ENCODE results near the gene LY6G5B. TPM values are rescaled to one million over a fixed set of nuclear protein-coding genes. Genes with fewer than 3 reads are reported as not detected.

The LY6G5B gene
- total RNA-seq, 2 experiments from 2014 or later, result 12.3 to 28.7 TPM

Small RNA genes within 50 kb of the gene (microRNA-seq; reads per million reads assigned to microRNA genes)
- gene MIR4646 (ENCODE audit: borderline replicate concordance) (7.6 reads per million, percentile 5 among the genes with 10 or more reads in this experiment), gene MIR6832 (ENCODE audit: borderline replicate concordance) (not detected)

Small RNA genes within 50 kb of the gene (small RNA-seq; reads per million reads assigned to genes)
- gene LY6G6D (not detected), gene MIR4646 (not detected), gene MIR6832 (not detected), gene RF00019 (not detected), gene SNORA38 (12.4 reads per million, percentile 96 among the genes with 10 or more reads in this experiment)

Other genes with a start within 250 kb of the LY6G5B start
Only the 30 nearest of the 37 such genes appear.
- gene MCCD1, start 141.0 kb upstream of the LY6G5B start, total RNA-seq (2014; rRNA removed; shearing (Covaris generic)), result not detected in 2 replicates
- not detected in 2 replicates for gene MCCD1, start 141.0 kb upstream of the LY6G5B start, total RNA-seq (2022)
- gene DDX39B, start 128.0 kb upstream of the LY6G5B start, total RNA-seq (2014; rRNA removed; shearing (Covaris generic)), result 736 and 747 TPM in 2 replicates
- 478 and 481 TPM in 2 replicates for gene DDX39B, start 128.0 kb upstream of the LY6G5B start, total RNA-seq (2022)
- 3.8 and 4.2 TPM in 2 replicates for gene ATP6V1G2, start 123.4 kb upstream of the LY6G5B start, total RNA-seq (2014; rRNA removed; shearing (Covaris generic))
- 14.1 and 15.9 TPM in 2 replicates for gene ATP6V1G2, start 123.4 kb upstream of the LY6G5B start, total RNA-seq (2022)
- gene NFKBIL1, start 122.4 kb upstream of the LY6G5B start, total RNA-seq (2014; rRNA removed; shearing (Covaris generic)), result 17.1 and 21.8 TPM in 2 replicates
- 22.7 and 23.2 TPM in 2 replicates for gene NFKBIL1, start 122.4 kb upstream of the LY6G5B start, total RNA-seq (2022)
- gene LTA, start 97.7 kb upstream of the LY6G5B start, total RNA-seq (2014; rRNA removed; shearing (Covaris generic)), result 0.98 and 1.1 TPM in 2 replicates
- gene LTA, start 97.7 kb upstream of the LY6G5B start, total RNA-seq (2022), result 4.1 and 4.3 TPM in 2 replicates
- 1.7 and 3.5 TPM in 2 replicates for gene TNF, start 94.4 kb upstream of the LY6G5B start, total RNA-seq (2014; rRNA removed; shearing (Covaris generic))
- gene TNF, start 94.4 kb upstream of the LY6G5B start, total RNA-seq (2022), result 2.5 TPM in 2 replicates
- gene LTB, start 87.6 kb upstream of the LY6G5B start, total RNA-seq (2014; rRNA removed; shearing (Covaris generic)), result 36.5 and 46.8 TPM in 2 replicates
- 36.9 and 39.2 TPM in 2 replicates for gene LTB, start 87.6 kb upstream of the LY6G5B start, total RNA-seq (2022)
- gene LST1, start 83.7 kb upstream of the LY6G5B start, total RNA-seq (2014; rRNA removed; shearing (Covaris generic)), result 1.2 and 3.0 TPM in 2 replicates
- 4.2 and 4.9 TPM in 2 replicates for gene LST1, start 83.7 kb upstream of the LY6G5B start, total RNA-seq (2022)
- gene NCR3, start 77.0 kb upstream of the LY6G5B start, total RNA-seq (2014; rRNA removed; shearing (Covaris generic)), result 1.6 TPM in 1 of 2 replicates, not detected in the other
- gene NCR3, start 77.0 kb upstream of the LY6G5B start, total RNA-seq (2022), result 0.74 and 2.0 TPM in 2 replicates
- gene AIF1, start 54.7 kb upstream of the LY6G5B start, total RNA-seq (2014; rRNA removed; shearing (Covaris generic)), result 15.3 and 22.0 TPM in 2 replicates
- gene AIF1, start 54.7 kb upstream of the LY6G5B start, total RNA-seq (2022), result 16.3 and 17.2 TPM in 2 replicates
- 113 and 156 TPM in 2 replicates for gene PRRC2A, start 49.3 kb upstream of the LY6G5B start, total RNA-seq (2014; rRNA removed; shearing (Covaris generic))
- 355 and 379 TPM in 2 replicates for gene PRRC2A, start 49.3 kb upstream of the LY6G5B start, total RNA-seq (2022)
- 191 and 233 TPM in 2 replicates for gene BAG6, start 17.3 kb upstream of the LY6G5B start, total RNA-seq (2014; rRNA removed; shearing (Covaris generic))
- 320 and 323 TPM in 2 replicates for gene BAG6, start 17.3 kb upstream of the LY6G5B start, total RNA-seq (2022)
- gene APOM, start 14.1 kb upstream of the LY6G5B start, total RNA-seq (2014; rRNA removed; shearing (Covaris generic)), result 0.13 and 1.5 TPM in 2 replicates
- 2.1 and 3.6 TPM in 2 replicates for gene APOM, start 14.1 kb upstream of the LY6G5B start, total RNA-seq (2022)
- gene C6orf47, start 9.2 kb upstream of the LY6G5B start, total RNA-seq (2014; rRNA removed; shearing (Covaris generic)), result 17.5 and 18.5 TPM in 2 replicates
- 16.7 and 17.4 TPM in 2 replicates for gene C6orf47, start 9.2 kb upstream of the LY6G5B start, total RNA-seq (2022)
- gene GPANK1, start 5.0 kb upstream of the LY6G5B start, total RNA-seq (2014; rRNA removed; shearing (Covaris generic)), result 34.3 and 50.9 TPM in 2 replicates
- gene GPANK1, start 5.0 kb upstream of the LY6G5B start, total RNA-seq (2022), result 38.8 and 40.7 TPM in 2 replicates
- gene CSNK2B, start 3.9 kb upstream of the LY6G5B start, total RNA-seq (2014; rRNA removed; shearing (Covaris generic)), result 207 and 230 TPM in 2 replicates
- 245 and 254 TPM in 2 replicates for gene CSNK2B, start 3.9 kb upstream of the LY6G5B start, total RNA-seq (2022)
- gene LY6G5C, start 11.1 kb downstream of the LY6G5B start, total RNA-seq (2014; rRNA removed; shearing (Covaris generic)), result 1.6 and 1.8 TPM in 2 replicates
- gene LY6G5C, start 11.1 kb downstream of the LY6G5B start, total RNA-seq (2022), result 2.5 and 3.5 TPM in 2 replicates
- 28.6 and 34.8 TPM in 2 replicates for gene ABHD16A, start 33.3 kb downstream of the LY6G5B start, total RNA-seq (2014; rRNA removed; shearing (Covaris generic))
- 32.7 and 35.2 TPM in 2 replicates for gene ABHD16A, start 33.3 kb downstream of the LY6G5B start, total RNA-seq (2022)
- not detected in 2 replicates for gene LY6G6F, start 36.9 kb downstream of the LY6G5B start, total RNA-seq (2014; rRNA removed; shearing (Covaris generic))
- gene LY6G6F, start 36.9 kb downstream of the LY6G5B start, total RNA-seq (2022), result not detected in 2 replicates
- not detected in 2 replicates for gene LY6G6D, start 45.4 kb downstream of the LY6G5B start, total RNA-seq (2014; rRNA removed; shearing (Covaris generic))
- not detected in 2 replicates for gene LY6G6D, start 45.4 kb downstream of the LY6G5B start, total RNA-seq (2022)
- not detected in 2 replicates for gene LY6G6C, start 51.8 kb downstream of the LY6G5B start, total RNA-seq (2014; rRNA removed; shearing (Covaris generic))
- not detected in 2 replicates for gene LY6G6C, start 51.8 kb downstream of the LY6G5B start, total RNA-seq (2022)
- gene MPIG6B, start 53.4 kb downstream of the LY6G5B start, total RNA-seq (2014; rRNA removed; shearing (Covaris generic)), result not detected in 2 replicates
- gene MPIG6B, start 53.4 kb downstream of the LY6G5B start, total RNA-seq (2022), result not detected in 2 replicates
- gene DDAH2, start 59.3 kb downstream of the LY6G5B start, total RNA-seq (2014; rRNA removed; shearing (Covaris generic)), result 14.0 and 20.6 TPM in 2 replicates
- 20.4 and 26.4 TPM in 2 replicates for gene DDAH2, start 59.3 kb downstream of the LY6G5B start, total RNA-seq (2022)
- 376 and 413 TPM in 2 replicates for gene CLIC1, start 66.6 kb downstream of the LY6G5B start, total RNA-seq (2014; rRNA removed; shearing (Covaris generic))
- gene CLIC1, start 66.6 kb downstream of the LY6G5B start, total RNA-seq (2022), result 314 and 318 TPM in 2 replicates
- gene MSH5, start 70.0 kb downstream of the LY6G5B start, total RNA-seq (2014; rRNA removed; shearing (Covaris generic)), result 104 and 108 TPM in 2 replicates
- 218 and 258 TPM in 2 replicates for gene MSH5, start 70.0 kb downstream of the LY6G5B start, total RNA-seq (2022)
- gene SAPCD1, start 92.7 kb downstream of the LY6G5B start, total RNA-seq (2014; rRNA removed; shearing (Covaris generic)), result 31.3 and 47.1 TPM in 2 replicates
- gene SAPCD1, start 92.7 kb downstream of the LY6G5B start, total RNA-seq (2022), result 53.5 and 66.8 TPM in 2 replicates
- gene VWA7, start 107.4 kb downstream of the LY6G5B start, total RNA-seq (2014; rRNA removed; shearing (Covaris generic)), result 2.1 and 2.2 TPM in 2 replicates
- gene VWA7, start 107.4 kb downstream of the LY6G5B start, total RNA-seq (2022), result 3.7 and 6.5 TPM in 2 replicates
- gene VARS1, start 125.8 kb downstream of the LY6G5B start, total RNA-seq (2014; rRNA removed; shearing (Covaris generic)), result 47.0 and 51.2 TPM in 2 replicates
- gene VARS1, start 125.8 kb downstream of the LY6G5B start, total RNA-seq (2022), result 118 and 137 TPM in 2 replicates
- gene LSM2, start 137.0 kb downstream of the LY6G5B start, total RNA-seq (2014; rRNA removed; shearing (Covaris generic)), result 65.2 and 78.4 TPM in 2 replicates
- 78.0 and 82.6 TPM in 2 replicates for gene LSM2, start 137.0 kb downstream of the LY6G5B start, total RNA-seq (2022)
- 0.19 TPM in 1 of 2 replicates, not detected in the other for gene HSPA1L, start 145.3 kb downstream of the LY6G5B start, total RNA-seq (2014; rRNA removed; shearing (Covaris generic))
- 0.15 and 0.49 TPM in 2 replicates for gene HSPA1L, start 145.3 kb downstream of the LY6G5B start, total RNA-seq (2022)